ENCODE data around the gene ZNF732. TPM values are rescaled to one million over a fixed set of nuclear protein-coding genes. Genes with fewer than 3 reads are reported as not detected.
A peak's percentile ranks its signal among the peaks of the same experiment; 100 is the strongest.
"Not testable (repeated sequence)": the region's sequence is repeated elsewhere in the genome, so short reads cannot be mapped to it uniquely, and the experiment has no call there.

ZNF732 gene
- 0.53 TPM for total RNA-seq

- ATAC-seq (peak; percentile 49), DNase-seq (ENCODE audit: low spot score) (no peak)
- intact Hi-C loops (cut with DNase I), result no loop called here
Measured at GRCh38 chr4:304969-305680, at the start of gene ZNF732. Gene ZNF732 (minus strand): TSS chr4:305474. CDS start chr4:305310, 164 bp downstream.

- intact Hi-C loops (cut with DNase I), result no loop called here
- DNase-seq (ENCODE audit: low spot score) (no peak), ATAC-seq (no peak)
Measured at GRCh38 chr4:340011-340410, 34.7 kb upstream of the ZNF732 start.

- ATAC-seq (no peak), DNase-seq (ENCODE audit: low spot score) (no peak)
- intact Hi-C loops (cut with DNase I), result no loop called here
Measured at GRCh38 chr4:338759-339097, 33.5 kb upstream of the ZNF732 start.

DNA sequence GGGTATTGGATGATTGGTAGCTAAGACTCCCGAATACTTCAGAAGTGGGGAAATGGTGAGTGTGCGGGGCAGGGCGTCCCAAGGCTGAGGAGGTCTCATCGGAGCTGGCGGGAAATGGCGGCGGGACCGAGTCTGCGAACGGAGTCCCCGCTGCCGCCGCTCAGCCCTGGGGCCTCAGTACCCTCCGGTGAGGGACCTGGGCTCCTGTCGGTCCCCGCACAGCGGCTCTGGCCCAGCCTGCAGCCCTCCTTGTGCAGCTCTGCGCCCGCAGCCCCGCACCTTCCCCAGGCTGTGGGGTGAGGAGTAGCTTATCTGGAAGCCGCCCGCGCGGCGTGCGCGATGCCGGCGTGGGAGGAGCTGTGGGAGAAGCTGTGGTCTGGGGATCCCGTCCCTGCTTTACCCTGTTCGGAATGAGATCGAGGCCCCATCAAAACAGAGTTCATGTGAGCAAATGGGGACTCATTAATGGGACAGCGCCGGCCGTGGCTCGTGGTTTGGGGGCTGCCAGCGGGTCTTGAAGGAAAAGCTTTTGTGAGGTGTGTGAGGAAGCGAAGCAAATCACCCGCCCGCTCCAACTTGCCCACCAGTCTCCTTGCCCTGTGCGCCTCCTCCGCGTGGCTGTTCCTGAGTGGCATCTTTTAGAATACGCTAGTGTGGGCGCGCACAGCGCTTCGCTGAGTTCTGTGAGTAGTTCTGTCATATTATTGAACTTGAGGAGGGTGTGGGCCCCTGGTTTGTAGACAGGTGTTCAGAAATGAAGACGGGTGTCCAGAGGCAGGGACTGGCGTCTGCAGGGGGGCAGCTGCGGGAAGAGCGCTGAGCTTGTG, 32.9 kb upstream of the ZNF732 start:
- intact Hi-C loops (cut with DNase I), result no loop called here
- ATAC-seq, result peak; percentile 52
- peak; percentile 66 for DNase-seq (ENCODE audit: low spot score)

GRCh38 chr4:337143-337931, 32.1 kb upstream of the ZNF732 start, which contains the start of gene ZNF141:
Gene ZNF141 (plus strand): TSS chr4:337814. CDS start chr4:337984, 170 bp downstream.
- intact Hi-C loops (cut with DNase I), result no loop called here

GRCh38 chr4:336893-337142, 31.5 kb upstream of the ZNF732 start:
- DNase-seq (ENCODE audit: low spot score) (no peak), ATAC-seq (no peak)
- intact Hi-C loops (cut with DNase I), result no loop called here

More at GRCh38 chr4:337143-337931, 32.1 kb upstream of the ZNF732 start, which contains the start of gene ZNF141:
- DNase-seq (ENCODE audit: low spot score) (peak; percentile 97), ATAC-seq (peak; percentile 98)

DNA sequence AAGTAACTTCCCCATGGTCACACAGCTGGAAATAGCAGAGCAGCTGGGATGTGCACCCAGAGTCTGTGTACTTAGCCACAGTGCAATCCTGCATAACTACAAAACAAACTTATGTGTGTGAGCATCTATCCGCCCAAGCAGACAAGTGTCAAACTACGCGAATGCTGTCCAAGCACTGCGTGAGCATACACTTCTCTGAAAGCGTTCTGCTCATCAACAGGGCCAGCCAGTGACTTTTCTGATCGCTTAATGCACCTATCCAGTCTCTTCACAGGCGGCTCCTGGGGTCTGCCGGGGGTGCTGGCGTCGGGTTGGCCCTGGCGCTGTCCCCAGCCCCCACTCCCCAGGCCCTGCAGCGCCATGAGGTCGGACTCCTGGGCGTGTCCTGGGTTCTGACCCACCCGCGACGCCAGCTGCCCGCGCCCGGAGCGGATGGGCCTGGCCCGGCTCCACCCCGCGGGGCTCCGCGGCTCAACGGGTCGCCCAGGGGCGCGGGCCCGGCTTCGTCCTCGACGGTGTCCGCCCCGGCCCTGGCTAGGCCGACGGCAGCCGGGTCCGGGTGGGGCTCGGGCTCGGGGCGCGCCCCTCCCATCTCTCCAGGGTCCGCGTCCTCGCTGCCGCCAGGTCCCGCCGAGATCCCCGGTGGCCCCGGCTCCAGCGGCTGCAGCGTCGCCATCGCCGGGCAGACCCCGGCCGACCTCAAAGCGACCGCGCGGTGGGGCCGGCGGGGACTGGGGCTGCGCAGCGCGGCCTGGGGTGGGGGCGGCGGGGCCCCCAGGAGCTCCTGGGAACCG, 31.0 kb upstream of the ZNF732 start:
- intact Hi-C loops (cut with DNase I), result no loop called here
- peak; percentile 19 for ATAC-seq
- DNase-seq (ENCODE audit: low spot score), result peak; percentile 65

DNA sequence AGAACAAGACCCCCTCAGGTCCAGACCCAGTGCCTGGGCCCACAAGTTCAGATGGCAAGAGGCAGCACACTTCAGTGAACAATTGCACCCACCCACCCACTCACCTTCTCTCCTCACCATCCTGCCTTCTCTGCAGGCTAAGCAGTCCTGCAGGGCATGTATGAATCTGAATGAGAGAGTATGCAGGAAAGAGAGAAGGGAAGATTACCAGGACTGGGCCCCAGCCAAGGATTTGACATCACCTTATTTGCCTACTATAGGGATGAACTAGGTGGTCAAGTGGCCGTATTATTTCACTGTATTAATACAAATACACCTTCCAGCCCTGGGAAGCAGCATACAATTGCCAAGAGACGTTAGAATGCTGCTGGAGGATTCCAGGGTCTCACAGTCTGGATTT, 30.2 kb upstream of the ZNF732 start:
- intact Hi-C loops (cut with DNase I), result no loop called here
- ATAC-seq, result no peak
- no peak for DNase-seq (ENCODE audit: low spot score)

- ATAC-seq (no peak), DNase-seq (ENCODE audit: low spot score) (no peak)
- intact Hi-C loops (cut with DNase I), result no loop called here
Measured at GRCh38 chr4:328729-329128, 23.5 kb upstream of the ZNF732 start.

GRCh38 chr4:314296-314903, 9.1 kb upstream of the ZNF732 start:
- DNase-seq (ENCODE audit: low spot score) (no peak), ATAC-seq (no peak)
- intact Hi-C loops (cut with DNase I), result no loop called here

DNA sequence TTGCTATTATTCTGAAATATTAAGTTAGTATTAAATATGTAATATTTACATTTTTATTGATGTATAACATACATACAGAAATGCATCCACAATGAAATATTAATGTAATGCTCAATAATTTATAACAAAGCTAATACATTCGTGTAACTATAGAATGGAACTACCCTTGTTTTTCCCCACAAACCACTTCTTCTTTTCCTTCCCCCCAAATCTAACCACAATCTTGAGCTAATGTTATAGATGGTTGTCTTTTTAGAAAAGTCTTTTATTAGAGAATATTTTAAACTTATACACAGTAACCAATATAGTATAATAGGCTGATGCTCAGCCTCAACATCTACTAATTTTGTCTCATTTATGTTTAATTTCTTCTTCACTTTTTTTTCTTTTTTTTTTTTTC, 4.5 kb upstream of the ZNF732 start:
- ATAC-seq, result no peak
- intact Hi-C loops (cut with DNase I), result no loop called here
- DNase-seq (ENCODE audit: low spot score), result no peak

- no peak for ATAC-seq
- DNase-seq (ENCODE audit: low spot score), result no peak
- intact Hi-C loops (cut with DNase I), result no loop called here
Measured at GRCh38 chr4:306551-306961, 1.3 kb upstream of the ZNF732 start.

- intact Hi-C loops (cut with DNase I); DNase-seq (ENCODE audit: low spot score); ATAC-seq: not testable (repeated sequence)
Measured at GRCh38 chr4:304516-304915, 758 bp downstream of the ZNF732 start.

DNA sequence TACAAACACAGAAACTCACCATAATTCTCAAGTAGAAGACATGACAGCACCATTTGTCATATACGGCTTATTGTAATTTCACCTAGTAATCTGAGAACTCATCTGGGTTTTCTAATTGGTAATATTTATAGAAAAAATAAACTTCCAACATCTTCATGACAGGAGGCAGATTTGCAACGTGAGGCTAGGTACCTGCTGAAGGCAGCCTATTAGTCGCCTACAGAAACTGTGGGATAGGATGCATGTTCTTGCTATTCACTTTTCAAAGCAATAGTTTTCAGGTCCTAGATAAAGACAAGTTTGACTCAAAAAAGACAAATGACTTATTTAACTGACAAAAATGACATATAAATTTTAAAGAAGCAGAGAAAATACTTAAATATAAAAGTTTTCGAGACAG, 2.9 kb downstream of the ZNF732 start:
- DNase-seq (ENCODE audit: low spot score) (no peak), ATAC-seq (no peak)
- intact Hi-C loops (cut with DNase I), result no loop called here

- intact Hi-C loops (cut with DNase I), result no loop called here
- no peak for DNase-seq (ENCODE audit: low spot score)
- ATAC-seq, result no peak
Measured at GRCh38 chr4:294732-295131, 10.5 kb downstream of the ZNF732 start.

DNA sequence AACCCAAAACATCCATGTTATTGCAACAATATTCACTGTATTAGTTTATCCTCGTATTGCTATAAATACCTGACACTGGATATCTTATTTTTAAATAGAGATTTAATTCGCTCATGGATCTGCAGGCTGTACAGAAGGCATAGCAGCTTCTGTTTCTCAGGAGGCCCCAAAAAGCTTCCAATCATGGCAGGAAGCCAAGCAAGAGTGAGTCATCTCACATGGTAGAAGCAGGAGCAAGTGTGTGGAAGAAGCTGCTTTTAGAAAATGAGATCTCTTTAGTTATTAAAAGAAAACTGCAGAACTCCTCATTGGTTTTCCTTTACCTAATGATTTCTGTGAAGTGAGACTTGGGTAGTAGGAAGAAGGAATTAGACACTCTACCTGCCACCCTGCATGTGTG, 16.4 kb downstream of the ZNF732 start:
- ATAC-seq, result no peak
- intact Hi-C loops (cut with DNase I), result no loop called here
- no peak for DNase-seq (ENCODE audit: low spot score)

GRCh38 chr4:273309-274017, 31.8 kb downstream of the ZNF732 start:
- intact Hi-C loops (cut with DNase I), result no loop called here
- no peak for ATAC-seq
- DNase-seq (ENCODE audit: low spot score), result no peak

- DNase-seq (ENCODE audit: low spot score), result no peak
- intact Hi-C loops (cut with DNase I), result no loop called here
- ATAC-seq, result no peak
Measured at GRCh38 chr4:271492-272103, 33.7 kb downstream of the ZNF732 start.

Measured in sciatic nerve (tissue), 2 donors.